ENCODE data around the gene TRIM45. TPM values are rescaled to one million over a fixed set of nuclear protein-coding genes. Genes with fewer than 3 reads are reported as not detected.

TRIM45 gene
- total and polyA plus RNA-seq, 8 donors = 0.29 to 6.8 (median 1.9) TPM; not detected in 1

DNA sequence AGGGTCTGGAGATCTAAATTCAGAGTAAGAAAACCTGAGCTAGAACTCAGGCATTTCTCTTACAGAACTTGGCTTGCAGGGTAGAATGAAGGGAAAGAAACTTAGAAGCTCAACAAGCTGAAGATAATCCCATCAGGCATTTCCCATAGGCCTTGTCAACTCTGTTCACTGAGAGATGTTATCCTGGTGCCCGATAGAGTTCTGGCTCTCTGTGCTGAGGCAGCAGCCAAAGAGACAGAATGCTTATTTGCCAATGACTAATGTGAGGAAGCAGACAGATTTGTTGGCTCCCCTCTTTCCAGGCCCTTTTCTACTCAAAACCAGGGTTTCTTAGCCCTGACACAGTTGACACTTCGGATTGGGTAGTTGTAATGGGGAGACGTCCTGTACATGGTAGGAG lies 22.3 kb upstream of the TRIM45 start:
- Histone ChIP-seq H3K4me3 (no peak overlapping the region), H3K9me3 (no peaks in the 10 kb centered on the region), H3K27ac (no peak overlapping the region), H3K36me3 (no peaks in the 10 kb centered on the region), H3K27me3 (no peaks in the 10 kb centered on the region), H3K4me1 (peaks cover 0 to 16% (median 2%) of the 10 kb centered on the region in 4 donors)
- TF ChIP-seq EP300 (IDR thresholded peaks at IDR 0.05) (no peak), POLR2AphosphoS5 (IDR thresholded peaks at IDR 0.05) (no peak), POLR2A (IDR thresholded peaks at IDR 0.05) (no peak)
- TF ChIP-seq, protein P1, sequence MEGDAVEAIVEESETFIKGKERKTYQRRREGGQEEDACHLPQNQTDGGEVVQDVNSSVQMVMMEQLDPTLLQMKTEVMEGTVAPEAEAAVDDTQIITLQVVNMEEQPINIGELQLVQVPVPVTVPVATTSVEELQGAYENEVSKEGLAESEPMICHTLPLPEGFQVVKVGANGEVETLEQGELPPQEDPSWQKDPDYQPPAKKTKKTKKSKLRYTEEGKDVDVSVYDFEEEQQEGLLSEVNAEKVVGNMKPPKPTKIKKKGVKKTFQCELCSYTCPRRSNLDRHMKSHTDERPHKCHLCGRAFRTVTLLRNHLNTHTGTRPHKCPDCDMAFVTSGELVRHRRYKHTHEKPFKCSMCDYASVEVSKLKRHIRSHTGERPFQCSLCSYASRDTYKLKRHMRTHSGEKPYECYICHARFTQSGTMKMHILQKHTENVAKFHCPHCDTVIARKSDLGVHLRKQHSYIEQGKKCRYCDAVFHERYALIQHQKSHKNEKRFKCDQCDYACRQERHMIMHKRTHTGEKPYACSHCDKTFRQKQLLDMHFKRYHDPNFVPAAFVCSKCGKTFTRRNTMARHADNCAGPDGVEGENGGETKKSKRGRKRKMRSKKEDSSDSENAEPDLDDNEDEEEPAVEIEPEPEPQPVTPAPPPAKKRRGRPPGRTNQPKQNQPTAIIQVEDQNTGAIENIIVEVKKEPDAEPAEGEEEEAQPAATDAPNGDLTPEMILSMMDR (IDR thresholded peaks at IDR 0.05) = no peak
- no peak for DNase-seq
- 69 to 88% (median 79%) methylated on average over 3 of the region's 3 CpGs for WGBS, 5 donors
- intact Hi-C loops (cut with DNase I; ENCODE audit: low total_unique reads) = no loop called here

DNA sequence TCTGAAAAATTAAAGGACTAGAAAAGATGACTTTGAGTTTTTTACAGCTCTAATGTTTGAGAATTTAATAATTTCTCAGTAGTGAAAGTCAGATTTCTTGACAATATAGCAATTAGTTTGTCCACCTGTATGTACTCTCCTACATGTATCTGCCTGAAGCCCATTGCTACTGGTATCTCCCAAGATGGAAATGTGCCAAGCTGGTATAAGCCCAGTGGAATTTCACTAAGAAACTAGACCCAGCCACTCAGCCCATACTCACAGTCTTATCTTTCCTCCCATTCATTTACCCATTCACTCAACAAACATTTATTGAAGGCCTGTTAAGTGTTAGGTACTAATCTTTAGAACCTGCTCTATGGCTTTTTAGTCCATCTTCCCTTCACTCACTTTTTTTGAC lies 21.6 kb upstream of the TRIM45 start:
- Histone ChIP-seq H3K27me3 (no peaks in the 10 kb centered on the region), H3K27ac (no peak overlapping the region), H3K4me3 (no peak overlapping the region), H3K9me3 (no peaks in the 10 kb centered on the region), H3K4me1 (peaks cover 0 to 16% (median 2%) of the 10 kb centered on the region in 4 donors), H3K36me3 (no peaks in the 10 kb centered on the region)
- TF ChIP-seq, protein P1 (IDR thresholded peaks at IDR 0.05) = no peak
- TF ChIP-seq EP300 (IDR thresholded peaks at IDR 0.05) = no peak
- TF ChIP-seq POLR2A (IDR thresholded peaks at IDR 0.05) = no peak
- no peak for TF ChIP-seq POLR2AphosphoS5 (IDR thresholded peaks at IDR 0.05)
- intact Hi-C loops (cut with DNase I; ENCODE audit: low total_unique reads) = no loop called here
- peak in 1 of 2 donors; percentile 13 for DNase-seq

DNA sequence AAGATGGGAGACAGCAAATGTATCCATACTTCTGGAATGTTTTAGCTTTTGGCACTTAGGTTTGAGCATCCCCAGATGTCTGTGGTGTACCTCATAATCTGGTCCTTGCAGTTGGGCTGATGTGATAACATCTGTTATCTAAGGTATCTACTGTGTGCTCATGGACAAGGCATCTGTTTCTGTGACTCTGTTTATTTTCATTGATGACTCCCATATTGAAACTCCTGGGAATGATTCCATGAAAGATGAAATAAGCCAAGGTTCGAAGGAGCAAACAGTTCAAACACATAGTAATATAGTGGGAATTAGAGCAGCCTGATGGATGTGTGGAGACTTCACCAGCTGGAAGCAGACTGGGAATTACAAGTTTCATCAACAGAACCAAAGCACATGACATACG lies 20.7 kb upstream of the TRIM45 start:
- Histone ChIP-seq H3K4me1 (peaks cover 0 to 12% (median 0%) of the 10 kb centered on the region in 4 donors), H3K27ac (no peak overlapping the region), H3K27me3 (no peaks in the 10 kb centered on the region), H3K4me3 (no peak overlapping the region), H3K36me3 (no peaks in the 10 kb centered on the region), H3K9me3 (no peaks in the 10 kb centered on the region)
- DNase-seq = no peak
- intact Hi-C loops (cut with DNase I; ENCODE audit: low total_unique reads) = no loop called here
- WGBS, 5 donors = 73 to 80% (median 79%) methylated on average over 2 of the region's 2 CpGs
- no peak for TF ChIP-seq POLR2AphosphoS5 (IDR thresholded peaks at IDR 0.05)
- TF ChIP-seq, protein P1 (IDR thresholded peaks at IDR 0.05) = no peak
- TF ChIP-seq EP300 (IDR thresholded peaks at IDR 0.05) = no peak
- no peak for TF ChIP-seq POLR2A (IDR thresholded peaks at IDR 0.05)

DNA sequence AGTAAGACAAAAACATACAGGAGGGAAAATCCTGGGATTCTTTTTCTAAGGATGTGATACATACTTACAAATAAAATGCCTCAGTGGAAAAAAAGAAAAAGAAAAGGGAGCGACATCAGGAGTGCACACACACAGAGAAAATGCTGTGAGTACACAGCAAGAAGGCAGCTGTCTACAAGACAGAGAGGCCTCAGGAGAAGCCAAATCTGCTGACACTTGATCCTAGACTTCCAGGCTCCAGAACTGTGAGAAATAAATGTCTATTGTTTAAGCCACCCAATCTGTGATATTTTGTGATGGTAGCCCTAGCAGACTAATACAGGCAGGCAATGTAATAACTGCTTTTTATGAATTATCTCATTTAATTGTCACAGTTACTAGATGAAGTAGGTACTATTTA lies 17.0 kb upstream of the TRIM45 start:
- no peaks in the 10 kb centered on the region for H3K9me3 ChIP-seq

More for the DNA sequence above, 17.0 kb upstream of the TRIM45 start:
- Histone ChIP-seq H3K27ac (no peak overlapping the region), H3K4me1 (peaks cover 0 to under 1% (median 0%) of the 10 kb centered on the region in 4 donors), H3K4me3 (no peak overlapping the region), H3K27me3 (no peaks in the 10 kb centered on the region), H3K36me3 (no peaks in the 10 kb centered on the region)
- intact Hi-C loops (cut with DNase I; ENCODE audit: low total_unique reads) = no loop called here
- 85 to 100% (median 88%) methylated on average over 1 of the region's 1 CpG for WGBS, 5 donors
- DNase-seq = no peak
- TF ChIP-seq POLR2AphosphoS5 (IDR thresholded peaks at IDR 0.05) (no peak), POLR2A (IDR thresholded peaks at IDR 0.05) (no peak), EP300 (IDR thresholded peaks at IDR 0.05) (no peak)
- TF ChIP-seq, protein P1 (IDR thresholded peaks at IDR 0.05) = no peak

Measured in stomach (tissue), 9 donors.